MCF 10A (cell line): ENCODE results near the gene RAVER2. TPM values are rescaled to one million over a fixed set of nuclear protein-coding genes. Genes with fewer than 3 reads are reported as not detected.

Experiments
- BruUV-seq: library from RNA; stranded (reverse); fragments of 400-500 nt; replicated peaks from 2 replicates; lab custom pipeline; 2021; lab: Mats Ljungman, UMichigan
- CTCF ChIA-PET: fragments of 300-600 bp; sonication (Branson Sonifier 250); formaldehyde crosslinking; extraction: SDS; loops from one replicate; lab custom pipeline; 2021; ENCODE audit warnings: antibody characterized with exemption, inconsistent platforms; lab: Yijun Ruan, JAX
- POLR2A ChIA-PET: fragments of 300-600, 350-650 bp; sonication (Branson Sonifier 250); formaldehyde crosslinking; extraction: SDS; loops from one replicate; lab custom pipeline; 2020; ENCODE audit warnings: antibody characterized with exemption, inconsistent platforms; lab: Yijun Ruan, JAX
- DNase-seq: peaks from one replicate; pipeline ENCODE4 v3.0.0-alpha.2; 2018; ENCODE audit not compliant: unreplicated experiment
- H3K27ac Mint-ChIP-seq: one replicate; pipeline ENCODE4 v1.8.0; 2022; ENCODE audit warnings: mild to moderate bottlenecking, low read depth, mixed read lengths; ENCODE audit not compliant: unreplicated experiment
- H3K27me3 Mint-ChIP-seq: one replicate; pipeline ENCODE4 v1.8.0; 2022; ENCODE audit warnings: mixed read lengths; ENCODE audit not compliant: insufficient read depth, unreplicated experiment
- H3K36me3 Mint-ChIP-seq: one replicate; pipeline ENCODE4 v1.8.0; 2022; ENCODE audit warnings: mild to moderate bottlenecking, moderate library complexity, mixed read lengths; ENCODE audit not compliant: insufficient read depth, unreplicated experiment
- H3K4me1 Mint-ChIP-seq: one replicate; pipeline ENCODE4 v1.8.0; 2022; ENCODE audit warnings: mixed read lengths; ENCODE audit not compliant: insufficient read depth, unreplicated experiment
- H3K4me3 Mint-ChIP-seq: one replicate; pipeline ENCODE4 v1.8.0; 2022; ENCODE audit warnings: mild to moderate bottlenecking, moderate library complexity, mixed read lengths; ENCODE audit not compliant: unreplicated experiment
- H3K9me3 Mint-ChIP-seq: one replicate; pipeline ENCODE4 v1.8.0; 2022; ENCODE audit warnings: mixed read lengths; ENCODE audit not compliant: unreplicated experiment
- intact Hi-C: fragments of 100-400 bp; cut with micrococcal nuclease; formaldehyde crosslinking; loops from 2 replicates; pipeline ENCODE4 v1.14.1; 2022
- total RNA-seq: library from RNA; stranded (reverse); gene quantifications from 2 replicates; pipeline ENCODE4 v1.2.3, GENCODE V29; 2022
- TF ChIP-seq, protein P1 (sequence below): fragments of 200-600 bp; IDR thresholded peaks from one replicate; pipeline ENCODE4 v1.8.0; 2022; ENCODE audit warnings: antibody characterized with exemption, mild to moderate bottlenecking; ENCODE audit not compliant: unreplicated experiment

RAVER2 gene
- total RNA-seq, 1 experiment from 2014 or later: 5.9 TPM

DNA sequence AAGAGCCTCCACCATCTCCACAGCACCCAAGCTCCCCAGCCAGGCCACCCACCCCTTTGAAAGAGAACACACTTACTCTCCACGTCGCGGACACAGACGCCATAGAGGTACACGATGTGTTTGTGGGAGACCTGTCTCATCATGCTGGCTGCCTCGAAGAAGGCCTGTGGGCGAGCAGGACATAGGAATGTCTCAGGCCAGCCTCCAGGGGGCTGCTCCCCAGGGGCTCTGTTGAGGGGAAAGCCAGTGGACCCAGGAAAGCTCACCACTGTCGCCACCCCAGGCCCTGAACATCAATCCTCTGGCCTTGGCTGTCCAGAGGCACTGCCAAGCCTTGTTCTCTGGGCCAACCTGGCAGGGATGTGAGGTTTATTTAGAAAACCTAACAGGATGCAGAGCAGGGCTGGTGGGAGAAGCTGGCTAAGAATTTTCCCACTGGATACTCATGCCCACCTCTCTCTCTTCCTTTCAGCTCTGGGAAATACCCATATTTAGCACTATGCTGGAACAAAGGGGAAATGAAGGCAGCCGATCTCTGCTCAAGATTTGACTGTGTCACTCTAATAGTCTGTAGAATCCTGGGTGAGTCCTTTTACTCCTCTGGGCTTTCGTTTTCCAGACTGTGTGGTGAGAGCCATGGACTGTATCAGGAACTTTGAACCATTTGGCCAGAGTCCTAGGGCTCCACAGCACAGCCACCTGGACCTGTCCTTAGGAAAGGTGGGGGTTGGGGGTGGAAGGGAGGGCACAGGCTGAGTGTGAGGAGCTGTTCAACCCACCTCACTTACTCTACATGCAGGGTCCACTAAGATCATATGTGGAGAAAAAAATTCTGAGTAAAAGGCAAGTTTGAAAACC lies 101.9 kb downstream of the RAVER2 start:
- ChIA-PET POLR2A (no interaction called here), CTCF (interaction anchor here (0.6 to 1.2 kb wide), 2 partner anchors 10 to 226 kb away, joined by 3 to 5 read pairs; no protein-coding TSS in a partner anchor)
- no TSS peak for BruUV-seq
- H3K36me3 Mint-ChIP-seq: peaks cover 62% of the 10 kb centered on the region
- H3K4me3 Mint-ChIP-seq: no peak overlapping the region
- no peaks in the 10 kb centered on the region for H3K9me3 Mint-ChIP-seq
- no peaks in the 10 kb centered on the region for H3K27me3 Mint-ChIP-seq
- intact Hi-C loops: no loop called here
- TF ChIP-seq, protein P1, sequence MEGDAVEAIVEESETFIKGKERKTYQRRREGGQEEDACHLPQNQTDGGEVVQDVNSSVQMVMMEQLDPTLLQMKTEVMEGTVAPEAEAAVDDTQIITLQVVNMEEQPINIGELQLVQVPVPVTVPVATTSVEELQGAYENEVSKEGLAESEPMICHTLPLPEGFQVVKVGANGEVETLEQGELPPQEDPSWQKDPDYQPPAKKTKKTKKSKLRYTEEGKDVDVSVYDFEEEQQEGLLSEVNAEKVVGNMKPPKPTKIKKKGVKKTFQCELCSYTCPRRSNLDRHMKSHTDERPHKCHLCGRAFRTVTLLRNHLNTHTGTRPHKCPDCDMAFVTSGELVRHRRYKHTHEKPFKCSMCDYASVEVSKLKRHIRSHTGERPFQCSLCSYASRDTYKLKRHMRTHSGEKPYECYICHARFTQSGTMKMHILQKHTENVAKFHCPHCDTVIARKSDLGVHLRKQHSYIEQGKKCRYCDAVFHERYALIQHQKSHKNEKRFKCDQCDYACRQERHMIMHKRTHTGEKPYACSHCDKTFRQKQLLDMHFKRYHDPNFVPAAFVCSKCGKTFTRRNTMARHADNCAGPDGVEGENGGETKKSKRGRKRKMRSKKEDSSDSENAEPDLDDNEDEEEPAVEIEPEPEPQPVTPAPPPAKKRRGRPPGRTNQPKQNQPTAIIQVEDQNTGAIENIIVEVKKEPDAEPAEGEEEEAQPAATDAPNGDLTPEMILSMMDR: no peak
- H3K4me1 Mint-ChIP-seq: no peaks in the 10 kb centered on the region
- no peak overlapping the region for H3K27ac Mint-ChIP-seq
- no peak for DNase-seq

DNA sequence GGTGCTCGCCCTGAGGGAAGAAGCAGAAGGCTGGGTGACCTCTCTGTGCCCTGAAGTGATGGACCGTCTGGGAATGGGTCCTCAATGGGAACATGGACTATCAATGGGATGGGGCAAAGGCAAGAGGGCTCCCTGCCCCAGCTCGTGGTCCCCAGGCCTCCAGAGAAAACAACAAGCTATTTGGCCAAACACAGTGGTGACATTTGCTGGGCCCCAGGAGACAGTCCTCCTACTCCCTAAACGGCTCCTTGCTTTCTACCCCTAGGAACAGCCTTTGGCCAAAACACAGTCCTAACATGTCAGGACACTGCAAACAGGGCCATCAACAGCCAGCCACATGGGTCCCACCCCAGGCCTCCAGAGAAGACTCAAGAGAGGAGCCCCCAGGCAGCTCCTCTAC lies 102.8 kb downstream of the RAVER2 start:
- H3K9me3 Mint-ChIP-seq: no peaks in the 10 kb centered on the region
- H3K27ac Mint-ChIP-seq: no peak overlapping the region
- intact Hi-C loops: no loop called here
- peaks cover 68% of the 10 kb centered on the region for H3K36me3 Mint-ChIP-seq
- TF ChIP-seq, protein P1: no peak
- H3K27me3 Mint-ChIP-seq: no peaks in the 10 kb centered on the region
- POLR2A ChIA-PET: no interaction called here
- DNase-seq: no peak
- H3K4me3 Mint-ChIP-seq: no peak overlapping the region
- H3K4me1 Mint-ChIP-seq: no peaks in the 10 kb centered on the region
- CTCF ChIA-PET: interaction anchor here (0.6 kb wide), 1 partner anchor 24 kb away, joined by 3 read pairs; no protein-coding TSS in a partner anchor
- BruUV-seq: no TSS peak

DNA sequence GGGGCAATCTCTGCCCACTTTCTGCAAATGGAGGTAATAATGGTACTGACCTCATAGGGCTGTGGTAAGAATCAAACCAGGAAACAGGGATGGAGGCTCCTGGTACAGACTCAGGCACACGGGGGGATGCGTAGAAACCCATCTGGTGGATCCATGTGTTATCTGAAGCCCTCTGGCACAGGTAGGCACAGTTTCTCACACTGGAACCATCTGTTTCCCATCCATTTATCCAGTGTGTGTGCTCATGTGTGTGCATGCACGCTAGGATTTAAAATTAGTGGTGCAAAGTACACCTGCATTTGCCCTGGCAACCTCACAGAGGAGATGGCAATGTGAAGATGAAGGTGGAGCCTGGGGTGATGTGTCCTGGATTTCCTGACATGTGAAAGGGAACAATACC lies 103.3 kb downstream of the RAVER2 start:
- POLR2A ChIA-PET: no interaction called here
- DNase-seq: no peak
- Mint-ChIP-seq H3K27me3 (no peaks in the 10 kb centered on the region), H3K27ac (no peak overlapping the region), H3K9me3 (no peaks in the 10 kb centered on the region), H3K4me1 (no peaks in the 10 kb centered on the region), H3K36me3 (peaks cover 66% of the 10 kb centered on the region), H3K4me3 (no peak overlapping the region)
- intact Hi-C loops: no loop called here
- TF ChIP-seq, protein P1: no peak
- CTCF ChIA-PET: no interaction called here
- BruUV-seq: no TSS peak

DNA sequence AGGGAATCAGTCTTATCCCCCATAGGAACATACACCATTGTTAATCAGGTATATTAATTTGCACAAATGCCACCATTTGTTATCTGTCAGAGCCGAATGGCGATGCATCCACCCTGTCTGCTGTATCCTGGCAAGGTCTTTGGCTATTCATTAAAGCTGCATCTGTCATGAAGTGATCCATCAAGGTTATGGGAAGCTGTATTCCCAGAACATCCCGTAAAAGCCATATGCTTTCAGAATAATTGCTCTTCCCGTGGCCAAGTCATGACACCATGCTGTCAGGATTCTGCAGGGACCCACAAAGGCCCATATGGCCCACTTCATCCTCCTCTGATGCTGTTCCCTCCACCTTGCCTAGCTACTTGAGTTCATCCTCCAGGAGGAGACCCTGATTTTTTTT lies 103.9 kb downstream of the RAVER2 start:
- CTCF ChIA-PET: no interaction called here
- intact Hi-C loops: no loop called here
- TF ChIP-seq, protein P1: no peak

More for the DNA sequence above, 103.9 kb downstream of the RAVER2 start:
- Mint-ChIP-seq H3K4me3 (no peak overlapping the region), H3K9me3 (no peaks in the 10 kb centered on the region), H3K27me3 (no peaks in the 10 kb centered on the region), H3K4me1 (no peaks in the 10 kb centered on the region), H3K27ac (no peak overlapping the region), H3K36me3 (peaks cover 61% of the 10 kb centered on the region)
- no TSS peak for BruUV-seq
- POLR2A ChIA-PET: no interaction called here
- DNase-seq: no peak
